ENCODE results near the gene SPCS2.

Gene SPCS2

DNA sequence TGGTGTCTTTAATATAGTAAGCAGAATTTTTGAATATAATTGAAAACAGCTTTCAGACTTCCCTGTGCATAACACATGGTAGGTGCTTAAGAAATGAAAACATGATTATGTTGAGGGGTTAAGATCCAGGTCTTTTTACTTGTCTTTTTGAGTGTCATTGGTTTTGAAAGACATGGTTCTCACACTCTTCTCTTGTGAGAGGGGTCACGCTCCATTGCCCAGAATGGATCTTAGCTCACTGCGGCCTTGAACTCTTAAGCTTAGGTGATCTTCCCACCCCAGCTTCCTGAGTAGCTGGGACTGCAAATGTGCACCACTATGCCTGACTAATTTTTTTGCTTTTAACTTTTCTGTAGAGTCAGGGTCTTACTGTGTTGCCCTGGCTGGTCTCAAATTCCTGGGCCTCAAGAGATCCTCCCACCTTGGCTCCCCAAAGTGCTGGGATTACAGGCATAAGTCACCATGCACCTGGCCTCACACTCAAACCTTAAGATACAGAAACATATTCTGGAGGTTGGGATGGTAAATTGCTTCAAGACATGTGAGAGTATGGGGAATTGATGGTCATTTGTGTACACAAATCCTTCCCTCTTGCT lies 1.4 kb downstream of the SPCS2 start:
- H3K36me3 ChIP-seq (ENCODE audit: control insufficient read depth, insufficient read depth, low read length): peaks cover 2% of the 10 kb centered on the region
- H3K27me3 ChIP-seq (replicated peaks; ENCODE audit: control insufficient read depth, insufficient read depth, low read length): no peaks in the 10 kb centered on the region
- no peak for TF ChIP-seq CTCF (IDR thresholded peaks at IDR 0.05; ENCODE audit: insufficient read depth, low read length, poor library complexity, severe bottlenecking)
- DNase-seq (ENCODE audit: extremely low read depth, insufficient read length): no peak
- peak overlapping the region; percentile 99 for H3K4me3 ChIP-seq (replicated peaks; ENCODE audit: low read depth, low read length)

DNA sequence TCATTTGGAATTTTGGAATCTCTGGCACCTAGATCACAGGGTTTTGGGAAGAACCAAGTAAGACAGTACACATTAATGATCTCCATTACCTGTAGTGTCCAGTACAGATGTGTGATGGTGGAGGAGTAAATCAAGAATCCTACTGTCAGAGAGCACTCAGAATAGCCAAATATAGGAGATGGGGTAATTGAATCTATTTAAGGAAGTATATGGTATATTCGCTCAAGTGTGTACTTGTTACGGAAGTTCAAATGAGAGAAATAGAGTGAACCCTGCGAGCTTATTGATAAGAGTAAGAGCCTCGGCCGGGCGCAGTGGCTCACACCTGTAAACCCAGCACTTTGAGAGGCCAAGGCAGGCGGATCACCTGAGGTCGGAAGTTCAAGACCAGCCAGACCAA lies 2.2 kb downstream of the SPCS2 start:
- Histone ChIP-seq H3K27me3 (replicated peaks; ENCODE audit: control insufficient read depth, insufficient read depth, low read length) (no peaks in the 10 kb centered on the region), H3K36me3 (ENCODE audit: control insufficient read depth, insufficient read depth, low read length) (peaks cover 2% of the 10 kb centered on the region), H3K4me3 (replicated peaks; ENCODE audit: low read depth, low read length) (peak overlapping the region; percentile 99)
- TF ChIP-seq CTCF (IDR thresholded peaks at IDR 0.05; ENCODE audit: insufficient read depth, low read length, poor library complexity, severe bottlenecking): no peak
- DNase-seq (ENCODE audit: extremely low read depth, insufficient read length): no peak

- Histone ChIP-seq H3K27me3 (replicated peaks; ENCODE audit: control insufficient read depth, insufficient read depth, low read length) (no peaks in the 10 kb centered on the region), H3K4me3 (replicated peaks; ENCODE audit: low read depth, low read length) (peak overlapping the region; percentile 99; the same call in 1 of the 2 replicates), H3K36me3 (ENCODE audit: control insufficient read depth, insufficient read depth, low read length) (peaks cover 4% of the 10 kb centered on the region)
- no peak for DNase-seq (ENCODE audit: extremely low read depth, insufficient read length)
- TF ChIP-seq CTCF (IDR thresholded peaks at IDR 0.05; ENCODE audit: insufficient read depth, low read length, poor library complexity, severe bottlenecking): no peak
Observed at GRCh38 chr11:74952752-74953151, 3.7 kb downstream of the SPCS2 start.

DNA sequence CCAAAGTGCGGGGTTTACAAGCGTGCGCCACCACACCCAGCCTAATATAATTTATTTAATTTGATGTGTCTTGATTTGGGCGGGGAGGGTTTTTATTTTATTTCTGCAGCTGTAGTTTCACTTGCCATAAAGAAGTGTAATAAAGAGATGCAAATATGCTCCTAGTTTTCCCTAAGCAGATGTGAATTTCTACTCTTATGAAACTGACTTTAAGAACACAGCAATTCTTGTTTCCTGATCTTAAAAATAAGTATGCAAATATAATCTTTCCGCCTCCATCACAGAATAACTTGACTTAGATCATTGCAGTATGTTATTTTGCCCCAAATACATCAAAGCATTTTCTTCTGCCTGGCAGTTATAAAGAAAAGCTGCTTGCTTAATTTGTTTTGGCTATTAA lies 4.4 kb downstream of the SPCS2 start:
- peak overlapping the region; percentile 46 for H3K4me3 ChIP-seq (replicated peaks; ENCODE audit: low read depth, low read length)
- DNase-seq (ENCODE audit: extremely low read depth, insufficient read length): peak; percentile 39
- peaks cover 4% of the 10 kb centered on the region for H3K36me3 ChIP-seq (ENCODE audit: control insufficient read depth, insufficient read depth, low read length)
- TF ChIP-seq CTCF (IDR thresholded peaks at IDR 0.05; ENCODE audit: insufficient read depth, low read length, poor library complexity, severe bottlenecking): no peak
- no peaks in the 10 kb centered on the region for H3K27me3 ChIP-seq (replicated peaks; ENCODE audit: control insufficient read depth, insufficient read depth, low read length)

GRCh38 chr11:74954199-74954598 lies 5.1 kb downstream of the SPCS2 start:
- DNase-seq (ENCODE audit: extremely low read depth, insufficient read length): no peak
- Histone ChIP-seq H3K27me3 (replicated peaks; ENCODE audit: control insufficient read depth, insufficient read depth, low read length) (no peaks in the 10 kb centered on the region), H3K36me3 (ENCODE audit: control insufficient read depth, insufficient read depth, low read length) (peaks cover 4% of the 10 kb centered on the region), H3K4me3 (replicated peaks; ENCODE audit: low read depth, low read length) (peak overlapping the region; percentile 6; the same call in 1 of the 2 replicates)
- TF ChIP-seq CTCF (IDR thresholded peaks at IDR 0.05; ENCODE audit: insufficient read depth, low read length, poor library complexity, severe bottlenecking): no peak
